GM21717 (cell line): ENCODE results near the gene SFMBT2.

Experiments
- ATAC-seq: cut with Tn5 transposase; IDR thresholded peaks from one replicate; pipeline ENCODE4 v1.9.1; 2021; ENCODE audit warnings: mild to moderate bottlenecking, moderate library complexity; ENCODE audit not compliant: unreplicated experiment

The SFMBT2 gene

DNA sequence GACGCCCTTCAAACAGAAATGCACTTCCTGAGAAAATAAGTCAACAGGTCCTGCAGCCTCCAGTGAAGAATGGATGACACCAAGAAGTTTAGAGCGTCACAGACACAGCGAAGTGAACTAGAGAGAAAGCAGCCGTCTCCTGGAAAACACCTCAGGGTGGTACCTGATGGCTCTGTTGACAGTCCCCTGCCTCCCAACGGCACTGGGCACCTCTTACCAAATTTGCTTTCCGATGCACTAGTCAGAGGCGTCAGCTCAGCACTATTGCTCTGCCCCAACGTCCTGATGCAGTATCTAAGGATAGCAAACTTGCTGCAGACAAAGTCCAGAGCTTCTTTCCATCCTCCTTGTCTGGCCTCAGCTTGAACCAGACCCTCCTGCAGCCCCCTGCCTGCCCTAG, 38.3 kb downstream of the SFMBT2 start:
- ATAC-seq: no peak

DNA sequence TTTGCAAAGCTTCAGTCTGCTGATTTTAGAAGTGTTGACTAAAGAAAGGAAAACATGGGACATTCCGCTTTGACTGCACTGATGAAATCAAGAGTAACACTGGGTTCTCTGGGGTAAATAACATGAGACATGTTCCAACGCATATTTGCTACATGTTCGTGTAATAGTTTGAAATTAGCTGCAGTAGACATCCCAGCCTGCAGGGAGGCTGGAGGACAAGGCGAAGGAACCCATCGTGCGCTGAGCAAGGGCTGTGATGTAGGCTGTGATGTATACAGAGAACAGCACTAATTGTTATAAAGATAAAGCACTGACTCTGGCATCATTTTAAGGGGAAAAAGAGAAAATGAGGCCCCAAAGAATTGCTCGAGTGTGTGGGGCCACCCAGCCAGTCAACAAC, 40.3 kb downstream of the SFMBT2 start:
- no peak for ATAC-seq

DNA sequence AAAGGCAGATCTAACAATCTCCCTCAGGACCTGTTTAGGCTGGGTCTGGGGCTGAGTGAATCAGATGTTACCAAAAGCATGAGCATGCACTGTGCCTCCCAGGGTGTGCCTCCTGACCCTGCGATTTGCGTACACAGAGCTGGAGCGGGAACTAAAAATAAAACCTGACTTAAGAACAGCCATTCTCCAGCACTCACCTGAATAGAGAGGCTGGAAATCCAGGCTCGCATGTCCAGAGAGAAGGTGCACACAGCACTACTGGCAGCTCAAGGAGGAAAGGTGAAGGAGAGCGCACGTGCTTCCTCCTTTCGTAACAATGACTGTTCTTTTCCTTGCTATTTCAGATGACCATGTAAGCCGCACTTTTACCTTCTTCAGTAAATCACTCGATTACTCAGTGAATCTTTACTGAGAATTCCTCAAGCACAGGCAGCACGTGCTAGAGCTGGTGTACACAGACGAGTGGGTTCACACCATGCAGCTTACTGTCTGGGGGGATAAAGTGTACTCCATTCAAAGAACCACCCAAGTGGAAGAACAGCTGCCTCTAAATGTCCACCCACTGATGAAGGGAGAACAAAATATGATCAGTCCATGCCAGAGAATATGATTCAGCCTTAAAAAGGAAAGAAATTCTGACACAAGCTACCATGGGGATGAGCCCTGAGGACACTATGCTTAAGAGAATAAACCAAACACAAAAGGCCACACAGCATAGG, 45.6 kb downstream of the SFMBT2 start:
- no peak for ATAC-seq

DNA sequence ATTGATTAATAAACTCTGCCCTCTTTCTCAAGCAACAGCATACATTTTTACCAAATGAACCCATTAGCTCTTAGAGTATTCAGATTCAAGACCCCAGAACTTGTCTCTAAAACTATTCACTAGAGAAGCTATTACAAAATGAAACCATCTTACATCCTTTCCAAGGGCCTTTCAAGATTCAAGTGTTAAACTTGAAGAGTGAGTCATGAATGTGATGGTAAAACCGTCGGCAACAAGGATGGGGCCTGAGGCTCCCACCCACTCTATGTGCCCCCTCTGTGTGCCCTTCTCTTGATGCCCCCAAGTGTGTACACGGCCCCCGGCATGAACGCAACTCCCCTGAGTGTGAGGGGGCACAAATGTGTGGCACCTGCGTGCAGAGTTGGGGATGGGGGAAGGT, 46.4 kb downstream of the SFMBT2 start:
- ATAC-seq: no peak

DNA sequence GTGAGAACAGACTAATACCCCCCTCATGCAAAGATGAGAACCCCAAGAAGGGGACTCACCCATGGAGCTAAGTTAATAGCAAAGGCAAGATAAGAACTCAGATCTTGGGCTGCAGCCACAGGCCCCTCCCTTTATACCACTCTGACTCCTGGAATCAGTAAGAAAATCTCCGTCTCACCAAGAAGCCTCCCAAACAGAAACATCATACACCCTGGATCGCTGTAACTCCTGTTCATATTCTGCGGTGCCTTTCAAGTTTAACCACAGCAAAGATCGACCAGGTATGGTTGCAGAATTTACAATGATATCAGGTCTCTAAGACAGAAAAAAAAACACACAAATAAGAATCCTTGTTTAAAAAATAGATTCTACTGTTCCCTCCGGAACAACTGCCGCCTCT, 47.1 kb downstream of the SFMBT2 start:
- no peak for ATAC-seq

DNA sequence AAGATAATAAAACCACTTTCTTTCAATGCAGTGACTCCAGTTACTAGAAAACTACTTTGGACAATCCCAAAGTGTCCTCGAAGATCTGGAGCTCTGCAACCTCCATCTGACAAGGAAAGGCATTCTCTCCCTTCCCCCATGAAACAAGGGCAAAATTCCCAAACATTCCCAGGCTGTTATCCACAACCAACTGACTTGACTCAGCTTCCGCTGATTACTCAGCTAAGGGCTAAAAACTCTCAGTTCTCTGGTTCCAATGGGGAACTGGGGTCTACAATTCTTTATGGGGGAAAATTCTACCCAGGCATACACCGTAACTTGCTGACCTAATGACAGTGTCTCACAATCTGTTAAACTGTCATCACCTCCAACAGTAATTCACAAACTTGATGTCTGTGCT, 48.4 kb downstream of the SFMBT2 start:
- ATAC-seq: no peak

DNA sequence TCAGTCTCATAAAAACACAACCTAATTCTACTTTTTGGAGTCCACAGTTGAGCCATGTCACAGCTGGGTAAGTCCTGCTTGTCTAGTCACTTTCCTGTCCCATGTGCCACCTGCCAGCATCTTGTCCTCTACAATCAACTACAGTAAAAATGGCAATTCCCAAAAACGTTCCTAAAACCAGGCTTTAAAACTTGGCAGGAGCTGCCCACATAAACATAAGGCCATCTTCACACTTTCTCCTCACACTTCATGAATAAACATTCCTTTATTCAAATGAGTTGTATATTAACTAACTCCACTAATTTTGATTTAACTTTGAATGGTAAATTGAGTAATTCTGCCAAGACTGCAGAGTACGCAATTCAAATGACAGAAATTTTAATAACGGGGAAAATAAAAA, 49.5 kb downstream of the SFMBT2 start:
- no peak for ATAC-seq

DNA sequence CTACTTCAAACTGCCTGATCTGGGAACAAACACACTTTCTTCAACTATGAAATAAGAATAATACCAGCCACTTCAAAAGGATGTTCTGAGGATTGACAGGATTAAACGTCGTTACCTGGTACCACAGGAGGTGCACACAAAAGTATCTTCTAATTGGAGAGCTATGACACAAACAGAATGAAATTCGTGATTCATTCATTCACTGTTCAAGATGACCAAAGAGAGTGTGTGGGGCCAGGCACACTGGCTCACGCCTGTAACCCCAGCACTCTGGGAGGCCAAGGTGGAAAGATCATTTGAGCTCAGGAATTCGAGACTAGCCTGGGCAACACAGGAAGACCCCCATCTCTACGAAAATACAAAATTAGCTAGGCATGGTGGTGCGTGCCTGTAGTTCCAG, 50.9 kb downstream of the SFMBT2 start:
- ATAC-seq: no peak

DNA sequence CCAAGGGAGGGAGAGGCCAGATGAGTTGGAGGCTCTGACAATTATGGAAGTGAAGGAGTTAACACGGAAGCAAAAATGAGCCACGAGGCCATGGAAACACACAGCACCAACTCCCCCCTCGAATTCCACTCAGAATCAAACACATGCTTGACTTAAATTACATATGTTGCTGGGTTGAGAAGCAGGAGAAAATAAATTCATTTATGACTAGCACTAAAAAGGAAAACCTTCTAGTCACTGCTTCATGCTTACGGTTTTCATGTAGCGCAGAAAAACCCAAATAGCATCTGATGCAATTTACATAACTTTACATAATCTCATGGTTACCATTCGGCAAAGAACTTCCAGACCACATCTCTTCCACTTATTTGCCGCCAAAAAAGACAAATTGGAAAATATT, 51.5 kb downstream of the SFMBT2 start:
- ATAC-seq: no peak

DNA sequence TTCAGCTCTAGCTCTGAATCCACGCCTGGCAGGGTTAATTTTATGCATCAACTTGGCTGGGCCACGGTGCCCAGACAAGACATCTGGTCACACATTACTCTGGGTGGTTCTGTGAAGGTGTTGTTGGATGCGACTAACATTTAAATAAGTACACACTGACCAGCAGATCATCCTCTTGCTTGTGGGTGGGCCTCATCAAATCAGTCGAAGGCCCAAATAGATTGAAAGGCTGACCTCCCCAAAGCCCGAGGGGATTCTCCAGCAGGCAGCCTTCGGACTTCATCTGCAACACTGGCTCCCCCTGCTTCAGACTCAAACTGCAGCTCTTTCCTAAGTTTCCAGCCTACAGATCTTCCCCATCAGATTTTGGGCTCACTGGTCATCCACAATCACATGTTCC, 53.6 kb downstream of the SFMBT2 start:
- no peak for ATAC-seq

DNA sequence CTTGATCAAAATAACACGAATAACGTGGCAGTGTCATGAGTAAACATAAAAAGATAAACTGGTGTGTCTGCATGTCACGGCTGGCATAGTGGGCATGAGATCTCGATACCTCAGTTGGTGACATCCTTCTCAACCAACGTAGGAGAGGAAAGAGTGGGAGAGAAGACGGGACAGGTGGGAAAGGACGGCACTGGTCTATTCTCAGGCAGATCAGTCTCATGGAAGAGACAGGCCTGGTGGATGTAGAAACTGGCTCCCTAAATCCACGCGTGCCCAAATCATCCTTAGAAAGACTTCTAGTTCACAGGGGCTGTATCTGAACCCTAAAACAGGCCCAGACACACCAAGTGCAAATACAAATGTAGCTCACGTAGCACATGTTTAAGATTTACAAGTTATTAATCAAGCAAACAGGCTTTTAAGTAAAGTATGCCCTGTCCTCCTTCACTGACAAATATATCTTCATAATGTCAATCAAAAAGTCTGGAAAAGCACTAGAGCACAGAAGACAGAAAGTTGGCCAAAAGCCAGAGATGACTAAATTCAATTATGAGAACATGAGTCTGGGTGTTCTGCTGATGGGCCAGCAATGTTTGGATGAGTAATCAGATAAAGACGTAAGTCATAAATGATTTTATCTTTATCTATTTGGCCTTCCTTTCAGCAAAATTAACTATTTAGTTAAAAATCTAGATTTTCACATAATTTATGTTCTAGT, 56.3 kb downstream of the SFMBT2 start:
- no peak for ATAC-seq

DNA sequence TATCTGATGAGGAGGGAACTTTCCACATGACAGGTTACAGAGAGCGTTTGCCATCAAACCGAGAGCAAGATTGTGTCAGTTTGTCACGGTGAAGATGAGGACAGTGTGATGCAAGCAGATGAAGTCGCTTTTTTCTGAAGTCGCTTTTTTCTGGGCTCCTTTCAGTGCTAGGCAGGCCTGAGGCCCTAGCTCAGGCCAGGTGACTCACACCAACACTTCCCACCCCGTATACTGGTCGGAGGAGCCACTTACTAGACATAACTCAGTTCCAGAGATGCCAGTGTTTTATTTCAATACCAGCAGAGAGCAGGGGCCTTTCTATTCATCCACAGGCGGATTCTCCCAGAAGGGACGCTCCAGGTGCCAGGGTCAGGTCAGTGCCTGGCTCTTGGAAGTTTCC, 58.9 kb downstream of the SFMBT2 start:
- ATAC-seq: no peak

DNA sequence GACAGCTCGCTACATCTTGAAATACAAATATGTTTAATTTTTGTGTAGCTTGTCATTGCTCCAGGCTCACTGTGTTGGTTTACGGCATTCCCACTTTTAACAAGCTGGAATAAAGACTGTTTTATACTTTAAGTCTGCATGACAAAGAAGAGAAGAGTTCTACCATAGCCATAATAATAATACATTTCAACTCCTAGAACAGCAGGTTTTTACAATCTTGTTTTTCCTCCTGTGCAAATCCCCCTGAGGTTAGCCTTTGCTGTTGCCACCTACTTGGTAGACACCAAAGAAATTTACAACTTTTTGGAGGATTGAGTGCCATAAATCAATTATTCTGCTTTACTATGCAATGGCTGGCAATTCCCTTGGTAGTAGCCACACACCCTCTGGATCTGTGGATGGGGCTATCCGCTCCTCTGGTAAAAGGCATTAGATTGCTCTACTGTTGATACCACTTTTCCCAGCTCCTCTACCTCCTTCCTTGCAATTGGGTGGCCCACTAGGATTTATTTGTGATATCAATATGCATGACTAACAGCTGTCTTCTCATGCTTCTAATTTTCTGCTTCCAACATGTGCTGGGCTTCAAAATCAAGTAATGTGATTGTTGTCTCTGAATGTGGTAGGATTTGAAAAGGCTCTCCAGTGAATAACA, 60.2 kb downstream of the SFMBT2 start:
- no peak for ATAC-seq

DNA sequence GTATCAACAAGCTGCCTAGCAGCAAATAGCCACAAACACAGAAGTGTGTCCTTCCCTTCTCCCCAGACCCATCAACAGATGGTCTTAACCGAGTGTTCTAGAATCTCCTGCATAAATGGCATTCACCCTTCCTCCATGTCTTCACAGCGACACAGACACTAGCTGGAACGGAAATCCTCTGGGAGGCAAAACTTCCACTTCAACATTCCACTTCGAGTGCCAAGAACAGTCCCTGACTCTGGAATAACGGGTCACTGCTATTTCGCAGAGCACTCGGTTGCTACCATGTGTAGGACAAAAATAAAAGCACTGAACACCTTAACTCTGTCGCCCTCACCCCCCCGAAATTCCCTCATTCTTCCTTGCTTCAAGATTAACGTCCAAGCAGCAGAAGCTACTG, 65.1 kb downstream of the SFMBT2 start:
- no peak for ATAC-seq

DNA sequence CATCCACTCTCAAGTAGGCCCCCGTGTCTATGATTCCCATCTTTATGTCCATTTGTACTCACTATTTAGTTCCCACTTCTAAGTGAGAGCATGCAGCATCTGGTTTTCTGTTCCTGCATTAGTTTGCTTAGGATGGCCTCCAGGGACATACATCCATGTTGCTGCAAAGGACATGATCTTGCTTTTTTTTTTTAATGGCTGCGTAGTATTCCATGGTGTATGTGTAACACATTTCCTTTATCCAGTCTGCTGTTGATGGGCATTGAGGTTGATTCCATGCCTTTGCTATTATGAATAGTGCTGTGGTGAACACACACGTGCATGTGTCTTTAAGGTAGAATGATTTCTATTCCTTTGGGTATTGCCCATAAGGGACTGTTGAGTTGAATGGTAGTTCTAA, 67.8 kb downstream of the SFMBT2 start:
- no peak for ATAC-seq

DNA sequence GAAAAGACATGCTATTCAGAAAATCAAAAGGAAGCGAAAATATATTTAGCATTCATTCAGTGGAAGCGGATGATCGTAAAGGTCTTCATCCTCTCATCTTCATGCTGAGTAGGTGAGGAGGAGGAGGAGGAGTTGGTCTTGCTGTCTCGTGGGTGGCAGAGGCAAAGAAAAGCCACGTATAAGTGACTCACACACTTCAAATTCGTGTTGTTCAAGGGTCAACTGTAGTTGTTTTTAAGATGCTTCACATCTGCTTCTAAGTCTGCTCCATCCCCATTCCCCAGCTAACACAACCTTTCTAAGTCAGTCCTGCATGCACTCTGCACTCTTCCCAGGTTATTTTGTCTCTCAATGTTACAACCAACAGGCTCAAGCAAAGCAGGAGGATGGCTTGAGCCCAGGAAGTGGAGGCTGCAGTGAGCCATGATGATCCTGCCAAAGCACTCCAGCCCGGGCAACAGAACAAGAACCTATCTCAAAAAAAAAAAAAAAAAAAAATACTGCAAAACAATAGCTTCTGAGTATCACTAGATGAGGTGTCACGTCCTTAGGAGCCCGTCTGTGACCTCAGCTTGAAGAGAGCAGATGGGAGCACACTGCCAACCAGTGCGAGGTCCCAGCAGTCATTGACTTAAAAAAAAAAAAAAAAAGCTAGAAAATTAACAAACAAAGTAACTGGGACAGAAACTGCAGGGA, 70.5 kb downstream of the SFMBT2 start:
- no peak for ATAC-seq

DNA sequence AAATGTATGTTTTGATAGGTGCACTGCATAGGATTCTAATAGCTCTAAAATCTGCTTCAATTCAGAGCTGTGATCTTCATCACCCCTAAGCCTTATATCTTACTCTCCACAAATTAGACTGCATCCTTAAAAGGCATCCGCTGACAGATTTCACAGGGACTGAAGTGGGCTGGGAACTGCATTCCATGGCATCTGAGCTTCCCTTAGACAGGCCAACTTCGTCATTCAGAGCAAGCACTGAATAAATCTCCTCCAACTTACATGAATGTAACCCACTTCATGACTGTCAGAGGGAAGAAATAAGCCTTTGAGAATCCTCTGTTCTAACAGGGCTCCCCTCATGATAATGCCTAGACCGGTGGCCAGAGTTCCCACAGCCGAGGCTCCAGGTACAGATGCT, 71.3 kb downstream of the SFMBT2 start:
- ATAC-seq: no peak

DNA sequence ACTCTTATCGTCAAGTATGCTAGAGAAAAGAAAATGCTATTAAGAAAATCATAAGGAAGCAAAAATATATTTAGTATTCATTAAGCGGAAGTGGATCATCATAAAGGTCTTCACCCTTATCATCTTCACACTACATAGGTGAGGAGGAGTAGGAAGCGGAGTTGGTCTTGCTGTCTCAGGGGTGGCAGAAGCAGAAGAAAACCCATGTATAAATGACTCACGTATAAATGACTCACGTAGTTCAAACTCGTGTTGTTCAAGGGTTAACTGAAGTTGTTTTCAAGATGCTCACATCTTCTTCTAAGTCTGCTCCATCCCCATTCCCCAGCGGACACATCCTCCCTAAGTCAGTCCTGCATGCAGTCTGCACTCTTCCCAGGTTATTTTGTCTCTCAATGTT, 72.4 kb downstream of the SFMBT2 start:
- ATAC-seq: no peak

DNA sequence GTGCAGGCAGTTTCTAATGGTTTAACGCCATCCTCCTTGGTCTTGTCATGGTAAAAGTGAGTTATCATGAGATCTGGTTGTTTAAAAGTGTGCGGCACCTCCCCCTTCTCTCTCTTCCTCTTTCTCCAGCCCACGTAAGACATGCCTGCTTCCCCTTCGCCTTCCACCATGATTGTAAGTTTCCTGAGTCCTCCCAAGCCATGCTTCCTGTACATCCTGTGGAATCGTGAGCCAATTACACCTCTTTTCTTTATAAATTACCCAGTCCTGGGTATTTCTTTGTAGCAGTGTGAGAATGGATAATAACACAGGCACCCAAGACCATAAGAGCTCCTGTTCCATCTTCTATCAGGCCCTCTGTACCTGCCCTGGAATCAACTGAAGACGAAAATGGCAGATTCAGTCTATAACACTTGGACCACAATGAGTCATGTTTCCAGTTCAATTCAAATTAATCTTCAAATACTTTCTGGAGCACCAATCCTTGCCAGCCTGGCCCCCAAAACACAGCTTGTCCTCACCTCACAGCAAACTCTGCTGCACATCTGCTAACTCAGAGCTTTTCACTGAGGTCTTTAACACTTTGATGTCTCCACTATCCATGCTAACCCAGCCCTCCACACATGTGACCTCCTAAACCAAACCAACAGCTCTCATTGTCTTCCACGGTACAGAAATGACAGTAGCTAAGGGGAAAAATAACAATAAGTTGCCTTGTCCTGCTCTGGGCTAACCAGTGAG, 73.2 kb downstream of the SFMBT2 start:
- ATAC-seq: peak; percentile 82

DNA sequence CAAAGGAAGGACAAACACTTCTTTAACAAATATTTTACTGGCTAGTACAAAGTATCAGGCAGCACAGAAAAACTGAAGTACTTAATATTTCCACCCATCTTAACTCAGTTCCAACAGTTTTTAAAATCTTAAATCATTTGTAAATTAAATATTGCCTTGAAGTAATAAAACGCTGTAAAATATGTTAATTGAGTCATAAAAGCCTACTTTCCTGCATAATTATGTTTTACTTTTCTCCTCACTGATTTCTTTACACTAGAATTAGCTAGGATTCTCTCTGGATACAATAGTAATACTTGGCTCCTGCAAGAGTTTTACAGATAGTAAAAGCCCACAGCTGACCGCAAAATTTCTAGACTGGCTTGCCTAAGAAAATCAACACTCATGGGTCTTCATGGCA, 74.9 kb downstream of the SFMBT2 start:
- no peak for ATAC-seq

DNA sequence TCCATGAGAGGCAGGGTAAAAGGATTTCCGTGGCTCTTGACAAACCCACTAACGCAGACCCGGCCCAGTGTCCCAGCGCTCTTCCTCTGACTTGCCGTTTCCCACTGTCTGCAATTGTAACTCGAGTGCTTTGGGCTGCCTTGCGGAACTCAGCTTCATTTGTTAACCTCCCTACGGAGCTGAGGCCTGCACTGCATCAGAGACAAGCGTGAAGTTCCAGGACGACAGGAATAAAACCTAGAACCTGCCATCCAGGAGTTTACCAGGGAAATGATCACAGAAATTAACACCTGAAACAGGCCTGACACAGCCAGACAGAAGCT, 76.2 kb downstream of the SFMBT2 start:
- ATAC-seq: no peak
